ENCODE measurements around the gene TBC1D22B.

Gene TBC1D22B

DNA sequence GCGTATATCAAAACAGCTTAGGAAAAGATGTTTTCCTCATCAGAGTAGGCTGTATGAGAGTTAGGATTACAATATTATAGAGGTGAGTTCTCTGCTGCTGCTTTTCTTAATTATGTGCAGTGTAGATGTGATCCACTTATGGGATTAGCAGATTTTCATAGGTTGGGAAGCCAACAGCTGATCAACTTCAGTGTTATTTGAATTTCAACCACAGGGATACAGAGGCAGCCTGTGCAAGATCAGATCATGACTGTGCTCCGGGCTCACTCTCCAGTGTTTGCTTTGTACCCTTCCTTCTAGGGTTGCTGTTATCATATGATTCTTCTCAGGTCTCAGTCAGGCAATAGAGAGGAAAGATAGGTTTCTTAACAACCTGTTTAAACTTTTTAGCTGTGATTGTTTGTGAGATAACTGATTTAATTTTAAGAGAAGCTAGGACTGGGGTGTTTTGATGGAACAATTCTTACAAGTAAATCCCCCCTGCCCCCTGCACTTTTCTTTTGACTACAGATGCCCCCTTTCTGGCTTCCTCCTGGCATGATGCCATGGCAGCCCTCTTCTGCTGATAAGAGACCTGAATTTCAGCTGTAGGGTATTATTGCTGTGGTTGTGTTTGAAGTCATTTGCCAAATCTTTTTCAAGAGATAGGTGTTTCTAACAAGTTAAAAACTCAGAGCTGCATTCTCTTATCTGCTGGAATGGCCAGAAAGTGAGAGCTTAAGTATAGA, 104.7 kb downstream of the TBC1D22B start:
- DNase-seq: no peak

DNA sequence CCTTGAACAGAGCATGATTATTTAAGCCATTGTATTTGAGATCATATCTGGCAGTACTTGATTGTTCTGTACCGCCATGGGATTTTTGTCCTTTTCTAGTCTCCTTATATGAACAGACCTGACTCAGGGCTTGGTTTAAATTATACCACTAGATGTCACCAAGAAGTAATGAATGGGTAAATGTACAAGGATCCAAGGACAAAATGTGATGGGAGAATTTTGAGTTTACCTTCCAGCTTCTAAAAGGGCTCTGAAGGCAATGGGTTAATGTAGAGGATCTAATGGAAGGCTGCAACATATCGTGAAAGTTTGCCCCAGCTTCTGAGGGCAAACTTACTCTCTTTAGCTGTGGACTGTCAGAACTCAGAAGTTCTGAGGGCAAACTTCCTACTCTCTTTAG, 108.2 kb downstream of the TBC1D22B start:
- no peak for DNase-seq

DNA sequence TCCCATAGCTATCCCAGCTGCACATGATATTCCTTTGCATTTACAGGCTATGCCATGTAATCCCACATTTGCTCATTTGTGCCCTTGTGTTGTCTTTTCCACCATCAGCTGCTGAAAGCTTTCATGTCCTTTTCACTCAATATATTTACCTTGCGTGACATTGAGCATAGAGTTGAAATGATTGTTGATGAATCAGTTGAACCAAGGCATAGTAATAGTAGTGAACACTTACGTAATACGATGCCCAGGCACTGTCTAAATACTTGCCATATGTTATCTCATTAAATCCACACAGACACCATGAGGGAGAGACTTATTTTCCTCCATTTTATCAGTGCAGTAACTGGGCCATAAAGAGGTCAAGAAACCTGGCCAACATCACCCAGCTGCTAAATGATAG, 109.3 kb downstream of the TBC1D22B start:
- no peak for DNase-seq

DNA sequence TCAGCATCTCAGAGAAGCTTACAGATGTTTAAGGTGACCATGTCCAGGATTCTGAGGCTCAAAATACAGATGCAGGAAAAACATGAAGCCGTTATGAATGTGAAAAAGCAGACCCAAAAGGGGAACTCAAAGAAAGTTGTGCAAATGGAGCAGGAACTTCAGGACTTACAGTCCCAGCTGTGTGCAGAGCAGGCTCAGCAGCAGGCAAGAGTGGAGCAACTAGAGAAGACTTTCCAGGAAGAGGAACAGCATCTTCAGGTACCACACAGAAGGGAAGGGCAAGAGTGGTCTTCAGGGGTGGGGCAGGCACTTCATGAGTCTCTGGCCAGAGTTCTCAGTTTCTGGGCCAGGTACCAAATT, 111.4 kb downstream of the TBC1D22B start:
- DNase-seq: no peak

DNA sequence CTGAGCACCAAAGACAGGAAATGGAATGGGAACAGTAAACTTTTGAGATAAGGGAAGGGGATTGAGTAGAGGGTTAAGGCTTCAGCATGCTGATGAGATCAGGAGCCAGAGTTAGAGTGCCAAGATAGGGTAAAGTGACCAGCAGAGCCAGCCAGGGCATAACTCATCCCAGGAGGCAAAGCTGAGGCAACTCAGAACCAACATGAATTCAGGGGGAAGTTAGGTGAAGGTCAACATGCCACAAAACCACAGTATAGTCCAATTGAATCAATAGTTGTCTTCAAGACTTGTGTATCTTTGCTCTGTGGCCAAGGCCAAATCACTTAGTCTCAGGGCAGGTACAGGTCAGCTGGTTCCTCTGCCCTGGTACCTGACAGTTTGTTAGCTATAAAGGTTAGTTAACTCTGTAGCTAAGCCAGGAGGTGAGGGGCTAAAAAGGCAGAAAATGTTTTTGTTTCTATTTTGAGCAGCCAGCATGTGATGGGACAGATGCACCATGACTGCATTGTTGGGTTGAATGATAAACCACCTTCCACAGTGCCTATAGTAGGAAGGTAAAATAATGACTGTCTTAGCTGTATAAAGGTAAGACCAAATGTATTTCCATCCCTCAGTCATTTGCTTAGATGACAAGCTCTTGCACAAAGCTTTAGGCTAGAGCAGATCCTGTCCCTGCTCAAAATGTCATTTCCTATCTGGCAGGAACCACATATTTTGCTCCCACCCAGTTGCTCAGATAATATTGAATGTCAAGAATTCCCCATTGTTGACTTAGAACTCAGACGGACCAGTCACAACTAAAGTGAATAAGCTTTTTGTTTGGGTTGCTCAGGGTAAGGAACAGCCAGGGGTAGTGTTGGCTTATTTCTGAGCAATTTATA, 112.0 kb downstream of the TBC1D22B start:
- no peak for DNase-seq

DNA sequence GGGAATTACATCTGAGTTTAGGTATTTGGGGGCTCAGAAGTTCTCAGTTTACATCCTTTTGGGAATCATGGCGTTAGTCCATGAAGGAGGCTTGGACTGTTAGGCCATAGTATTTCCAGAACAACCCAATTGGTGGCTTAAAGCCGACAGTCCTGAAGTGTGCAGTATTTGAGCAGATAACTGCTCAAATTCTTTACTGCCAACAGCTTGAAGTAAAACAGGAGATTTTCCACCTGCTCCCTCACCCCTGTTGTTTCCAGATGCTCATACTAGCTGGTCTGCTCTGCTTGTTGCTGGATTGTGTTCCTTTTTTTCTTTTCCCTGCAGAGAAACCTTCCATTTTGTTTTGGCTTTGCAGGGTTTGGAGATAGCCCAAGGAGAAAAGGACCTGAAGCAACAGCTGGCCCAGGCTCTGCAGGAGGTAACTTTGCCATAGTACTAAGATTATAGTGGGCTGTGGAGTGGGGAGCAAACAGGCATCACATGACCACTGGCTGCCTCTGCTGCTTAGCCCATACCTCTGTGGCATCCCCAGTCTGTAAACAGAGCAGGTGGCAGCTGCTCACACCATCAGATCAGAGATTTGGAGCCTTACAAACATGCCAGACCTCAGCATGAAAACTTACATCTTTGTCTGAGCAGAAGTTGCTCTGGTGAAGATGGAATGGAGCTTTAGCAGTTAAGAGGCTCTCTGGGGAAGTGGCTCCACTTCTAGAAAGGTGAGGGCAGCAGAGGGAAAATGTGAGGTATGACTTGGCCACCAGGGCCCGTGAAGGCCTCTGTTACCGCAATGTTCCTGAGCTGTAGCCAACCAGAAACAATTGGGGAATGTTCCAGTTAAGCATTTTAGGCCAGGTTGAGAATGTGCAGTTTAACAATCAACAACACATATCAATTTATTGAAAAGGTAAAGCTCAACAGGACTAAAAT, 113.8 kb downstream of the TBC1D22B start:
- DNase-seq: no peak

DNA sequence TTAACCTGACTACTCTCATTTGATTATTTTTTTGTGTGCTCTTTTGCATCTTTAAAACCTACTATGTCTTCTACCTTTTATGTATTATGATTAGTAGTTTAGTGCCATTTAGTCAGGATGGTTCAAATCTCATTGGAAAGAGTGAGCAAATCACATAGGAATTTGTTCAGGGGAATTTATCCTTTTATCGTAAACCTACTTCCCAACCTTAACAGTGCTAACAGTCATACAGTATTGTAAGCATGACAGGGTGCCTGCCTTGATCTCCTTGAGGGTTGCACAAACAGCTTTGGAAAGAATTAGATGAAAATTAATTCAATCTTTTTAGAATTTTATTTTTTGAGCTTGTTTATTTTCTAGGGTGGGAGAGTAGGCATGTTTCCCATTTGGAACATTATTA, 114.5 kb downstream of the TBC1D22B start:
- no peak for DNase-seq

DNA sequence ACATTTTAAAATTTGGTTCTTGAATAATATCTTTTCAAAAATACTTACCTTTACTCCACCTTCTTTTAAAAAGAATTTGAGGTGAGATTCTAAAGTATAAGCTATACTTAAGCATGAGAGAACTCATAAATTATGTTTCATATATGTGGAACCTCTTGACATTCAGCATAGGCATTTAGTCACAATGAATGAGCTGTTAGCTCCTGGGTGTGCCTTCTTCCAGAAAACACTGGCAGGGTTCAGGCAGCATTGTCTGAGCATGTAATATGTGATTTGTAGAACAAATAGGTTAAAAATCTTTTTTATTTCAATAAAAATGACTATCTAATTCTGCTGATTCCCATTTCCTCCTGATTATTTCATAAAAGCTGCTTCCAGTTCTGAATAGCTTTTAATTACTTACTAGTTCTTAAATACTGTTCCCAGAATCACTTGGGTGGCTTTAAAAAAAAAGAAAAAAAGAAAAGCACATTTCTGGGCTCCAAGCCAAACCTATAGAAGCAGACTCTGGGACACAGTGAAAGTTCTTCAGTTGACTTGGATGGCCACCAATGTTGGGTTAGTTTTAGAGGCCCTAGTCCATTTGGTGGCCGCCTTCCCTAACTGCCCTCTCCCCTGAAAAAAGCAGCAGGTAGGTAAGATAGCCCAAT, 116.4 kb downstream of the TBC1D22B start:
- no peak for DNase-seq

DNA sequence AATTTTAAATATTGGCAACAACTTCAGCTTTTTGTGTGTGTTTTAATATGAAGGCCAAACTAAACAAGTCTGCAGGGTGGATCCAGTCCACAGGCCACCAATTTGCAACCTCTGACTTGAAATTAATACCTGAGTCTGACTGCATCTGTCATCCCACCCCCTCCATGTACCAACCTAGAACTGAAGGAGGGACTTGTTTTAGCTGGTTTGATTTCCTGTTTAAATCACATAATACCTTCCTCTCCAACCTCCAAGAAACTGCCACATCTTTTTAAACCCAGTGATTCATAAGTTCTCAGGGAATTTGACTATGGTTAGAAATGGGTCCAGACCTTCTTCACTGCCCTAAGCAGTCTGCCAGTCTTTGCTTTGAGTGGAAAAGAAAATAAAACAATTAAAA, 117.8 kb downstream of the TBC1D22B start:
- DNase-seq: no peak

DNA sequence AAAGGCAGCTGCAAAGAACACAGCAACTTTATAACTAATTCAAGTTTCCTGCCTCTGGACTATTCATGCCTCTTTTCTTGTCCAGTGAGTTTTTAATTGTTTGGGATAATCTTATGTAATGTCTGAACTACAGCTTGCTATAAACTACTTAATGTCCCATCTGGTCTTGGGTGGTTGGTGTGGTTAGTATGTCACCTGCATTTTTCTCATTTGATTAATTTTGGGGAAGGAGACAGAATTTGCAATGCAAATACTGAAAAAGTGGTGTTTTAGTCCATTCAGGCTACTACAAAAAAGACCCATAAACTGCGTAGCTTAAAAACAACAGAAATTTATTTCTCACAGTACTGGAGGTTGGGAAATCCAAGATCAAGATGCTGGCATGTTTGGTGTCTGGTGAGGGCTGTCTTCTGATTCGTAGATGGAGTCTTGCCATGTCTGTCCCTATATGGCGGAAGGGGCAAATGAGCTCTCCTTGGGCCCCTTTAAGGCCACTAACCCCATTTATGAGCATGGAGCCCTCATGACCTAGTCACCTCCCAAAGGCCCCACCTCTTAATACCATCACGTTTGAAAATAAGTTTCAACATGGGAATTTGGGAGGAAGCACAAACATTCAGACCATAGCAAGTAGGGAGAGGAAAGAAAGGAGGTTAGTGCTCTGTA, 118.6 kb downstream of the TBC1D22B start:
- no peak for DNase-seq

DNA sequence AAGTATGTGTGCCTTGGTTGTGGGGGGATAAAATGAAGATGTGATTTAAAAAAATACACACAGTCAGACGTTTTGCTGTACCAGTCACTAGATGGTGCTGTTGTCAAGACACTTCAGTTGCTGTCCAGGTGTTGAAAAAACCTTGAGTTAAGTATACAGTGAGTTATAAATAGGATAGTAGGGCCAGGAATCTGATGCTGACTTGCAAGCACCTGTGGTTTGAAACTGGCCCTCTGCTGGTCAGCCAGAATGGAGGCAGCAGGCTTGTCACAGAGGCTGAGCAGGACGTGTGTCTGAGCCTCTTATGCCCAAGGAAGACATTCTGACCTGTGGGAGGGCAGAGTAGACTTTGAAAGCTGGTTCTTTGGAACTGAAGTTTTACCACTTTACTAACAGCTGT, 124.0 kb downstream of the TBC1D22B start:
- DNase-seq: peak in 1 of 2 experiments; percentile 8

All from stimulated activated CD4-positive, alpha-beta T cell treated with anti-CD3 and anti-CD28 coated beads, Interleukin-4, amount 100 ng/mL, for 4 hours (primary cell).